H1 (cell line): ENCODE measurements around the gene GLOD4. TPM values are rescaled to one million over a fixed set of nuclear protein-coding genes. Genes with fewer than 3 reads are reported as not detected.

Source experiments
- CTCF ChIA-PET: fragments of 300-600 bp; sonication (Branson Sonifier 250); formaldehyde crosslinking; loops from one replicate; lab custom pipeline; 2021; ENCODE audit not compliant: partially characterized antibody; lab: Charles Lee
- POLR2A ChIA-PET: fragments of 300-600 bp; sonication (Branson Sonifier 250); formaldehyde crosslinking; loops from one replicate; lab custom pipeline; 2021; ENCODE audit warnings: inconsistent platforms; ENCODE audit not compliant: partially characterized antibody; lab: Charles Lee
- DNase-seq, 2 experiments: peaks; one replicate each; pipeline versions ENCODE4 v3.0.0 to v3.0.0-alpha.2; 2010 to 2022; ENCODE audit warnings: low spot score in 2 of 2, low read depth in 1 of 2, mixed read lengths in 1 of 2
- FAIRE-seq: peaks from 2 replicates; lab custom pipeline; 2011; peaks lifted over from hg19 to GRCh38; lab: Jason Lieb, UNC
- H2AFZ ChIP-seq: 2 replicates; pipeline ENCODE4 v1.8.1; 2012; ENCODE audit warnings: low read length, inconsistent platforms
- H2AK5ac ChIP-seq: 2 replicates; pipeline ENCODE4 v1.6.1; 2013; ENCODE audit warnings: low read depth, low read length
- H2BK120ac ChIP-seq: replicated peaks from 2 replicates; pipeline ENCODE3; 2013; ENCODE audit warnings: low read depth, low read length, inconsistent platforms
- H2BK12ac ChIP-seq: 2 replicates; pipeline ENCODE4 v1.6.1; 2013; ENCODE audit warnings: low read depth, low read length
- H2BK15ac ChIP-seq: 2 replicates; pipeline ENCODE4 v1.6.1; 2013; ENCODE audit warnings: low read length
- H2BK20ac ChIP-seq: 2 replicates; pipeline ENCODE4 v1.6.1; 2013; ENCODE audit warnings: low read length
- H2BK5ac ChIP-seq: 2 replicates; pipeline ENCODE4 v1.6.1; 2013; ENCODE audit warnings: low read depth, low read length
- H3K14ac ChIP-seq: 2 replicates; pipeline ENCODE4 v1.6.1; 2013; ENCODE audit warnings: inconsistent platforms; ENCODE audit not compliant: insufficient read length
- H3K18ac ChIP-seq: 2 replicates; pipeline ENCODE4 v1.6.1; 2013; ENCODE audit warnings: low read length; ENCODE audit errors: extremely low read depth
- H3K23ac ChIP-seq: 2 replicates; pipeline ENCODE4 v1.6.1; 2013; ENCODE audit warnings: inconsistent platforms; ENCODE audit not compliant: insufficient read length
- H3K23me2 ChIP-seq: 2 replicates; pipeline ENCODE4 v1.6.1; 2013; ENCODE audit warnings: low read depth, low read length
- H3K27ac ChIP-seq: 2 replicates; pipeline ENCODE4 v1.6.1; 2011; ENCODE audit warnings: low read depth, low read length, inconsistent platforms
- H3K27me3 ChIP-seq, 4 experiments: replicated peaks in 1 of 4; 1 replicate in 1 of 4; 2 replicates in 3 of 4; pipeline versions ENCODE4 v1.6.1 to v1.8.1; 2011 to 2013; ENCODE audit warnings: low read length in 3 of 4, mild to moderate bottlenecking in 3 of 4, inconsistent platforms in 2 of 4, mixed read lengths in 2 of 4, moderate library complexity in 1 of 4; ENCODE audit not compliant: control insufficient read depth in 3 of 4, insufficient read depth in 3 of 4; ENCODE audit errors: extremely low read depth in 1 of 4
- H3K36me3 ChIP-seq, 4 experiments: 2 replicates each; pipeline versions ENCODE4 v1.6.1 to v1.8.1; 2011 to 2013; ENCODE audit warnings: mild to moderate bottlenecking in 4 of 4, low read length in 3 of 4, moderate library complexity in 2 of 4, control low read depth in 1 of 4, inconsistent platforms in 1 of 4; ENCODE audit not compliant: insufficient read depth in 4 of 4, control insufficient read depth in 2 of 4
- H3K4ac ChIP-seq: replicated peaks from 2 replicates; pipeline ENCODE3; 2013; ENCODE audit warnings: low read length, low read depth, mixed read lengths, inconsistent platforms; ENCODE audit not compliant: insufficient read length
- H3K4me1 ChIP-seq, 4 experiments: replicated peaks in 1 of 4; 1 replicate in 1 of 4; 2 replicates in 3 of 4; pipeline versions ENCODE4 v1.6.1 to v1.8.1; 2011 to 2013; ENCODE audit warnings: low read length in 3 of 4, inconsistent platforms in 2 of 4, mixed read lengths in 1 of 4; ENCODE audit not compliant: insufficient read depth in 4 of 4, control insufficient read depth in 3 of 4
- H3K4me2 ChIP-seq, 2 experiments: 2 replicates each; pipeline versions ENCODE4 v1.6.1 to v1.8.1; 2011 to 2013; ENCODE audit warnings: low read depth in 2 of 2, low read length in 2 of 2, control low read depth in 1 of 2, inconsistent platforms in 1 of 2, mild to moderate bottlenecking in 1 of 2; ENCODE audit not compliant: insufficient read depth in 1 of 2
- H3K4me3 ChIP-seq, 4 experiments: fragments of 200-600, 300-600 bp in 1 of 4; sonication (generic), shearing (Covaris generic), sonication (Bioruptor Twin) in 1 of 4; 2 replicates each; pipeline versions ENCODE4 v1.5.1 to v1.8.1; 2011 to 2016; ENCODE audit warnings: low read length in 4 of 4, low read depth in 3 of 4, control low read depth in 2 of 4, inconsistent platforms in 2 of 4, mild to moderate bottlenecking in 2 of 4, mixed read lengths in 1 of 4, moderate library complexity in 1 of 4; ENCODE audit not compliant: insufficient read depth in 2 of 4; ENCODE audit errors: extremely low read depth in 1 of 4
- H3K56ac ChIP-seq: replicated peaks from 2 replicates; pipeline ENCODE3; 2013; ENCODE audit warnings: low read depth, mild to moderate bottlenecking, mixed read lengths, low read length, inconsistent platforms; ENCODE audit not compliant: insufficient read length
- H3K79me1 ChIP-seq: 2 replicates; pipeline ENCODE4 v1.6.1; 2013; ENCODE audit warnings: low read depth, low read length, control low read depth
- H3K79me2 ChIP-seq, 2 experiments: 2 replicates each; pipeline versions ENCODE4 v1.6.1 to v1.8.1; 2012 to 2013; ENCODE audit warnings: low read length in 2 of 2, mild to moderate bottlenecking in 2 of 2, inconsistent platforms in 1 of 2; ENCODE audit not compliant: insufficient read depth in 2 of 2, control insufficient read depth in 1 of 2
- H3K9ac ChIP-seq, 4 experiments: replicated peaks in 1 of 4; 1 replicate in 1 of 4; 2 replicates in 3 of 4; pipeline versions ENCODE4 v1.6.1 to v1.8.1; 2011 to 2013; ENCODE audit warnings: low read depth in 3 of 4, low read length in 3 of 4, control low read depth in 2 of 4, mild to moderate bottlenecking in 2 of 4, moderate library complexity in 2 of 4, inconsistent platforms in 1 of 4; ENCODE audit errors: extremely low read depth in 1 of 4
- H3K9me3 ChIP-seq, 2 experiments: 2 replicates each; pipeline versions ENCODE4 v1.6.1 to v1.8.1; 2012 to 2013; ENCODE audit warnings: mild to moderate bottlenecking in 2 of 2, moderate library complexity in 2 of 2, control low read depth in 1 of 2, inconsistent platforms in 1 of 2, low read depth in 1 of 2, low read length in 1 of 2, mixed read lengths in 1 of 2; ENCODE audit not compliant: insufficient read depth in 2 of 2
- H4K20me1 ChIP-seq, 2 experiments: replicated peaks in 1 of 2; 2 replicates each; pipeline versions ENCODE3 to v1.8.1; 2011 to 2013; ENCODE audit warnings: inconsistent platforms in 2 of 2, low read length in 2 of 2, mild to moderate bottlenecking in 1 of 2; ENCODE audit not compliant: insufficient read depth in 2 of 2, control insufficient read depth in 1 of 2
- H4K5ac ChIP-seq: 2 replicates; pipeline ENCODE4 v1.6.1; 2013; ENCODE audit warnings: low read length, low read depth, mixed read lengths, inconsistent platforms; ENCODE audit not compliant: insufficient read length
- H4K8ac ChIP-seq: 2 replicates; pipeline ENCODE4 v1.8.0; 2013; ENCODE audit warnings: mild to moderate bottlenecking, moderate library complexity, low read length, inconsistent platforms; ENCODE audit not compliant: insufficient read depth; ENCODE audit errors: extremely low read depth
- H4K91ac ChIP-seq: replicated peaks from 2 replicates; pipeline ENCODE3; 2013; ENCODE audit warnings: low read length, mixed read lengths, inconsistent platforms; ENCODE audit not compliant: insufficient read length
- CHD1 ChIP-seq: IDR thresholded peaks from 2 replicates; pipeline ENCODE4 v1.6.1; 2012; ENCODE audit warnings: low read depth, low read length, improper control_type of control experiment
- SIRT6 ChIP-seq: IDR thresholded peaks from one replicate; pipeline ENCODE4 v1.7.1; 2012; ENCODE audit warnings: low read length, inconsistent platforms
- WGBS, 2 experiments: shearing (Covaris generic) in 1 of 2; methylation state at CpG; one replicate each; pipeline versions ENCODE4 v1.1.6 to v1.1.7; 2013 to 2015; ENCODE audit warnings: low lambda C conversion rate in 2 of 2, mixed read lengths in 2 of 2, inconsistent platforms in 1 of 2, low coverage in 1 of 2, missing lambda C conversion rate in 1 of 2; ENCODE audit not compliant: insufficient replicate concordance in 2 of 2, insufficient coverage in 1 of 2, insufficient read length in 1 of 2; ENCODE audit errors: extremely low coverage in 1 of 2, missing lambda C conversion rate in 1 of 2; 5-methylcytosine and 5-hydroxymethylcytosine counted together
- polyA plus RNA-seq, 7 experiments: library from polyadenylated mRNA; depleted of rRNA in 3 of 7; stranded (reverse) in 5 of 7; unstranded in 2 of 7; fragments of >200 nt in 5 of 7; fragments of 200-250 nt in 2 of 7; gene quantifications; 1 replicate in 5 of 7; 2 replicates in 1 of 7; 4 replicates in 1 of 7; pipeline versions ENCODE4 v1.2.1 to v1.2.3, GENCODE V29; 2011 to 2013; ENCODE audit warnings: missing spikeins in 2 of 7, mixed read lengths in 2 of 7
- total RNA-seq: library from RNA; stranded (reverse); fragmentation: NEBNext Ultra II Directional; extraction: Animal tissue kit (Norgen Biotek cat#: 25700); gene quantifications from 2 replicates; pipeline ENCODE4 v1.2.1, GENCODE V29; 2021

Gene GLOD4
- total and polyA plus RNA-seq, 2 of the 8 experiments (the other 6 are each of a cell fraction or from before 2014, with no cell fraction given) = 36.8 to 81.3 TPM

DNA sequence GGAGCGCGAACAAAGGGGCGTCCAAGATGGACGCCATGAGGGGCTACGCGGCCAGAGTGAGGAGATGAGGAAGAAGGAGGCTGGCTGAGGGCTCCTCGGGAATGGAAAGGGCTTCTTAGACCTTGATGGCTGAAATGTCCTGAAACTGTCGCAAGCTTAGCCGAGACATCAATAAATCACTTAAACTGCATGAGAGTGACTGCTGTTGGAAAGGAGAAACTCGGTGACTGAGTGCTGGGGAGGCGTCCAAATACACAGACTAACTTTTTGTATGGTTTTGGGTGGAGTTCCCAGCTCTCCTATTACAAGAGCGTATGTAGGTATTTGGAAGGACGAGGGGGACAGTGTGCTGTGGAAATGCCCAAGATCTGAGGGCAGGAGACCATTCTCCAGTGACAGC lies 28.7 kb downstream of the GLOD4 start:
- Histone ChIP-seq H2AK5ac (no peak overlapping the region), H3K9ac (no peak overlapping the region), H2BK15ac (no peak overlapping the region), H3K14ac (no peak overlapping the region), H4K91ac (no peak overlapping the region), H4K5ac (no peak overlapping the region), H2BK120ac (no peak overlapping the region), H3K56ac (no peak overlapping the region), H4K8ac (no peak overlapping the region), H3K79me2 (peaks cover 3 to 28% of the 10 kb centered on the region in 2 experiments; a peak in 3 of 4 replicates), H3K23ac (no peak overlapping the region), H3K4ac (no peak overlapping the region), H3K36me3 (peaks cover 0 to 18% (median 10%) of the 10 kb centered on the region in 4 experiments; a peak in 5 of 8 replicates), H3K4me2 (no peak overlapping the region; a peak in 1 of 4 replicates), H2BK20ac (no peak overlapping the region), H3K79me1 (peaks cover 10% of the 10 kb centered on the region), H3K9me3 (peaks cover 4 to 7% of the 10 kb centered on the region in 2 experiments; a peak in 2 of 4 replicates), H2BK12ac (no peak overlapping the region), H2BK5ac (no peak overlapping the region), H3K27ac (no peak overlapping the region), H3K4me3 (no peak overlapping the region), H3K4me1 (peaks cover 2 to 11% (median 7%) of the 10 kb centered on the region in 4 experiments; a peak in 6 of 7 replicates), H3K27me3 (no peaks in the 10 kb centered on the region), H3K18ac (no peak overlapping the region), H3K23me2 (peaks cover 11% of the 10 kb centered on the region), H4K20me1 (peaks cover 0 to 4% of the 10 kb centered on the region in 2 experiments), H2AFZ (no peak overlapping the region)
- WGBS, 2 experiments = 96% methylated on average over 13 of the region's 13 CpGs; no CpG with 5 or more reads in 1 of the 2 experiments
- FAIRE-seq (no peak), DNase-seq (no peak)
- ChIA-PET CTCF (interaction anchor here (0.6 to 1.5 kb wide), 5 partner anchors 23 to 243 kb away, joined by 3 to 5 read pairs (median 3); partner anchors contain the start of genes NXN and TIMM22), POLR2A (interaction anchor here (0.9 to 5.1 kb wide), 6 partner anchors 16 to 148 kb away, joined by 3 to 44 read pairs (median 3); partner anchors contain the start of genes GLOD4 and MRM3)
- TF ChIP-seq SIRT6 (no peak), CHD1 (no peak)
